ENCODE measurements around the gene TOGARAM2.
A peak's percentile ranks its signal among the peaks of the same experiment; 100 is the strongest.
"Not testable (repeated sequence)": the region's sequence is repeated elsewhere in the genome, so short reads cannot be mapped to it uniquely, and the experiment has no call there.

Gene TOGARAM2

GRCh38 chr2:28977176-28977875 is 3.8 kb upstream of the TOGARAM2 start:
- no peak for DNase-seq

GRCh38 chr2:28978001-28978400 is 3.1 kb upstream of the TOGARAM2 start:
- not testable (repeated sequence) for DNase-seq

GRCh38 chr2:28978606-28979005 is 2.5 kb upstream of the TOGARAM2 start:
- no peak for DNase-seq

GRCh38 chr2:28979041-28979440 is 2.1 kb upstream of the TOGARAM2 start:
- DNase-seq = no peak

- DNase-seq = no peak
Measured at GRCh38 chr2:28979576-28980366, 1.3 kb upstream of the TOGARAM2 start.

GRCh38 chr2:28980368-28981015 is 606 bp upstream of the TOGARAM2 start:
- DNase-seq = no peak

- no peak for DNase-seq
Measured at GRCh38 chr2:28981620-28982376, 700 bp downstream of the TOGARAM2 start.

GRCh38 chr2:28982381-28982950 is 1.4 kb downstream of the TOGARAM2 start:
- peak; percentile 33 for DNase-seq

GRCh38 chr2:28986429-28986828 is 5.3 kb downstream of the TOGARAM2 start:
- no peak for DNase-seq

GRCh38 chr2:28989973-28990372 is 8.9 kb downstream of the TOGARAM2 start:
- DNase-seq = no peak

- no peak for DNase-seq
Measured at GRCh38 chr2:28990445-28990844, 9.3 kb downstream of the TOGARAM2 start.

- peak; percentile 22 for DNase-seq
Measured at GRCh38 chr2:28991021-28991420, 9.9 kb downstream of the TOGARAM2 start.

- no peak for DNase-seq
Measured at GRCh38 chr2:28991460-28991859, 10.4 kb downstream of the TOGARAM2 start.

GRCh38 chr2:28993206-28993960 is 12.3 kb downstream of the TOGARAM2 start:
- no peak for DNase-seq

- DNase-seq = no peak
Measured at GRCh38 chr2:28994074-28994473, 13.0 kb downstream of the TOGARAM2 start.

GRCh38 chr2:28994679-28995078 is 13.6 kb downstream of the TOGARAM2 start:
- no peak for DNase-seq

- peak; percentile 53 for DNase-seq
Measured at GRCh38 chr2:28995765-28996750, 15.0 kb downstream of the TOGARAM2 start.

GRCh38 chr2:28997237-28997846 is 16.2 kb downstream of the TOGARAM2 start:
- peak; percentile 84 for DNase-seq

GRCh38 chr2:28997847-28998735 is 17.0 kb downstream of the TOGARAM2 start:
- DNase-seq = no peak

All from fibroblast of skin of back (primary cell).